Stimulated activated CD8-positive, alpha-beta memory T cell treated with anti-CD3 and anti-CD28 coated beads, Interleukin-7, amount 100 ng/mL, for 48 hours (primary cell): ENCODE results near the gene GLG1.
"Not testable (repeated sequence)": the region's sequence is repeated elsewhere in the genome, so short reads cannot be mapped to it uniquely, and the experiment has no call there.

Experiments
- DNase-seq, 2 donors: peaks; one replicate each; pipeline ENCODE4 v3.0.0-alpha.2; 2020; ENCODE audit warnings: low read depth in 1 of 2; ENCODE audit errors: extremely low read depth in 1 of 2

The GLG1 gene

GRCh38 chr16:74542911-74543578, 63.9 kb downstream of the GLG1 start:
- not testable (repeated sequence) for DNase-seq

DNA sequence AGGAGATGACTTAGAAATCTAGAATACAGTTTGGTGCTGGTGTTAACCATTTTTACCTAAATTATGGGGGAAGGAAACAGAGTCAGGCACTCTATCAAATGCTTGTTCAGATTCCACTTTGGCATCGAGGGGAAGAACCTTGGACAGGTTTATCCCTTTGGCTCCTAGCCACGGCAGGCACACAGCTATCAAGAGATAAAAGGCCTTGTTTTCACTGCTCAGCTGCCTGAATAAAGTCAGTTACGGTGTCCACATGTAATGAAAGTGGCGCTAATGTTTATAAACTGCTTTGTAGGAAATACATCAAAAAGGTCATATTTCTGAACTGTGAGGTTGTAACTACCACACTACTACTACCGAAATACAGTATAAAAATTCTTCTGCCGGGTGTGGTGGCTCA, 66.3 kb downstream of the GLG1 start:
- not testable (repeated sequence) for DNase-seq

DNA sequence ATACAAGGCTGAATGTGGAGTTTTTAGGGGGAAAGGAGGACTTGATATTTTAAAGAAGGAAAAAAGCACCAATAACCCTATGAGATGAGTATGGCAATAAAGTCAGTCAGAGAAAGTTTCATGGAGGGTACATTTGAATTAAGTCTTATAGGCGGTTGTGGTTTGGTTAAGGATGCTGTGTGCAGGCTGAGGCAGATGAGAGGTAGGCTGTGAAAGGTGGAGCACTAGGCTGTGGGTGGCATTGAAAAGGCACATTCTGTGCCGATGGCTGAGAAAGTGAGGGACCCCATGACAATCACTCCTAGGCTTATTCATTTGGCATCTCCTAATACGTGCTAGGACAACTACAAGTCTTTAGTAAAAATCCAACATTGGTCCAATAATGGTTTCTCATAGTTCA, 68.1 kb downstream of the GLG1 start:
- not testable (repeated sequence) for DNase-seq

DNA sequence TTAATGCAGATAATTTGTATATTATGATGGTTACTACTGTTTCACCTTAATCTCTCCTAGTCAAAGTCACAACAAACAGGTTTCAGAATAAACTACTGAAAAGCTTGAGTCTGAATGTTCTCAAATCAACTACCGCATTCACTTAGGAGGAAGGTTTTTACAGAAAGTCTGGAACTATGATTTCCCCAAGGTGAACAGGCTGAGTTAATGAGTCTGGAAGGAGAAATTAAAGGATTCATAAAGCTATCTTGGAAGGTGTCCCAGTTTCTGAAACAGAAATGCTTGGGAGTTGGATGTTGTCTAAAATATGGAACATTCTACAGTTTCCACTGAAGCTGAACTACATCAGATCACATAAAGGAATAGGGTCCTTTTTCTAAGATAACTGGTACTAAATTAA, 69.2 kb downstream of the GLG1 start:
- DNase-seq, result not testable (repeated sequence)

GRCh38 chr16:74534650-74535049, 72.3 kb downstream of the GLG1 start:
- not testable (repeated sequence) for DNase-seq

DNA sequence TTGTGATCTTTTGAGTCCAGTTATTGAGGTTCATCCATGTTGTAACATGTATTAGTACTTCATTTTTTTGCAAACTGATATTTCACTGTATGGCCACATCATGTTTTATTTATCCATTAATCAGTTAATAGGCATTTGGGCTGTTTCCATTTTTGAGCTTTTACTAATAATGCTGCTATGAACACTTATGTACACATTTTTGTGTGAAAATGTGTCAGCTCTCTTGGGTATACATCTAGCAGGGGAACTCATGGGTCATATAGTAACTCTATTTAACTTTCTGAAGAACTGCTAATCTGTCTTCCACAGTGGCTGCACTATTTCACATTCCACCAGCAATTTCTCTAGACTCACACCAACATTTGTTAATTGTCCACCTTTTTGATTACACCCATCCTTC, 82.0 kb downstream of the GLG1 start:
- DNase-seq, result no peak

DNA sequence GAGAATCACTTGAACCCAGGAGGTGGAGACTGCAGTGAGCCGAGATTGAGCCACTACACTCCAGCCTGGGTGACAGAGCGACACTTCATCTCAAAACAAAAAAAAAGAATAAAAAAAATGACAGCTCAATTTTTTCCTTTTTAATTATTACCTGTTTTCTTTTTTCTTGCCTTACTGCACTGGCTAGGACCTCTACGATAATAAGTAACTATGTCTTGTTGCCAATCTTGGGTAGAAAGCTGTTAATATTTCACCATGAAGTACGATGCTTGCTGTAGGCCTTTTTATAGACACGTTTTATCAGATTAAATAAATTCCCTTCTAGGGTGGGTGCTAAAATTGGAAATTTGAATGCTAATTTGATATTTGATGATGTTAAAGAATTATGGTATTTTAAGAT, 82.8 kb downstream of the GLG1 start:
- DNase-seq, result no peak

- not testable (repeated sequence) for DNase-seq
These were observed 83.2 kb downstream of the GLG1 start for GRCh38 chr16:74523706-74524105.

DNA sequence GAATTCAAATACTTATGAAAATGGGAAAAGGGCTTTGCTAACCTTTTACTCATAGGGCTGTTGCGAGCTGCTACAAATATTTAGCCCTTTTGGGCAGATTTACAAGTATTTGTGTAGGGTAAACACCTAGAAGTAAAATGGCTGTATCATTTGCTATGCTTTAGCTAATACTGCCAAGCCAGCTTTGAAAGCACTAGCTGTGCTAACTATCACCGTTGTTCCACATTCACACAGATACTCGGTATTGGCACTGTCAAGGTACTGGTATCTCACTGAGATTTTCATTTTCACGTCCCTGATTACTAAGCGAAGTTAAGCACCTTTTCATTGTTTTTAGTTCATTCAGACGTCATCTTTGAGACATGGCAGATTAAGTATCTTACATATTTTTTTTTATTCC, 84.8 kb downstream of the GLG1 start:
- no peak for DNase-seq

GRCh38 chr16:74521691-74522090, 85.2 kb downstream of the GLG1 start:
- DNase-seq, result no peak

- not testable (repeated sequence) for DNase-seq
These were observed 88.0 kb downstream of the GLG1 start for GRCh38 chr16:74518934-74519333.

DNA sequence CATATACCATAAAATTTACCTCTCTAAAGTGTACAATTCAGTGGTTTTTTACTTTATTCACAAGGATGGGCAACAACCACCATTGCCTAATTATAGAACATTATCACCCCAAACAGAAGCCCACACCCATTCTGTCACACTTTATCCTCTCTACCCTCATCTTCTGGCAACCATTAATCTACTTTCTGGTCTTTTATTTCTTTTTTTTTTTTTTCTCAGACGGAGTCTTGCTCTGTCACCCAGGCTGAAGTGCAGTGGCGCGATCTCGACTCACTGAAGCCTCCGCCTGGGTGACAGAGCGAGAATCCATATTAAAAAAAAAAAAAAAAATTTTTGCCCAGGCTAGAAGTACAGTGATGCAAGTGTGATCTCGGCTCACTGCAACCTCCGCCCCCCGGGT, 95.0 kb downstream of the GLG1 start:
- DNase-seq, result no peak

DNA sequence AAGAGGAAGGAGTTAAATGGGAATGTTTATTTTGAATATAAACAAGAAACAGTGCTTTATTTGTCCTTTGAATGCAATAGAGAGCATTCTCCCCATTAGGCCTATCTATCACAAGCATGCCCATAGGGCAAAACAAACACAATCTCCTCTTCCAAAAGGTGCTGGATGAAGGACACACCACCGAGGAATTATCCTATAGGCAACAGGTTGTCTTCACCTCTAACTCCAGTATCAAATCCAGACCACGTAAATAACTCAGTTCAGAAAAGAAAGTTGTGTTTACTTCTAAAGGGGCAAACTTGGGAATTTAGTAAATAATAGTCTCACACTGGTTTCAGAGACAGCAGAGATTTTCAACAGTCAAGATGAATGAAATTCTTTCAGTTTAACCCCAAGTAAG, 101.9 kb downstream of the GLG1 start:
- DNase-seq, result no peak

DNA sequence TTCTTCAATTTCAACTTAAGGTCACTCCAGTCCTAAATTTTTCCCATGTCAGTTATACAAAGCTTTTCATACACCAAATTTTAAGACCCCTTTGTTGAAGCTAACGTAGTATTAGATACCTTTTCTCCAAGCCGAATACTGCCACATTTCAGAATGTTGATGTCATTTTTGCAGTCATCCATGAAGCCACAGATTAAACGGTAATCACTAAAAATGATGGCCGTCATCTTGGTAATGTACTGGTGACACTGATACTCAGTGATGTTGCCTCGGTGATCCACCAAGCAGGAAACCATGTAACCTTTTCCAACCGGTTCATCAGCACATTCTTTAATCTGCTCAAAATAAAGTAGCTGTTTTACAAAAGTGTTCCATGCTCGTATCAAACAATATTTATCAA, 103.5 kb downstream of the GLG1 start:
- no peak for DNase-seq

GRCh38 chr16:74501484-74502478, 105.1 kb downstream of the GLG1 start:
- no peak for DNase-seq

DNA sequence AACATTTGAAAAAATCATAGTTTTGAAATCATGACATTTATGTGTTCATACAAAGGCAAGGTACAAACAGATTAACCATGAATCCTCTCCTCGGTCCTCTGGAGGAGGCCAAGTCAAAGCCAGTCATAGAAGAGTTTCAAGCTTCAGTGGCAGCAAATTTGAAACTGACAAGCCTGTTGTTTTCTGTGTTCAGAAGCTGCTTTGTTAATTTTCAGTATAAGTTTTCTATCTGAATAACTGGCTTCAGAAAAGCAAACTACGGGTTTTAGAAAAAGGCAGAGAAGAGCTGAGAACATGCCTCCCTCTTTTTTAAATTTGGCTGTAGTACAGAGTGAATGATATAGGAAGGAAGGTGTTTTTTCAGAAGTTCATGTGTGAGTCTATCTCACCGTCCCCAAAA, 106.0 kb downstream of the GLG1 start:
- no peak for DNase-seq

- DNase-seq, result no peak
These were observed 107.8 kb downstream of the GLG1 start for GRCh38 chr16:74499114-74499513.

GRCh38 chr16:74497761-74498160, 109.2 kb downstream of the GLG1 start:
- DNase-seq, result no peak

DNA sequence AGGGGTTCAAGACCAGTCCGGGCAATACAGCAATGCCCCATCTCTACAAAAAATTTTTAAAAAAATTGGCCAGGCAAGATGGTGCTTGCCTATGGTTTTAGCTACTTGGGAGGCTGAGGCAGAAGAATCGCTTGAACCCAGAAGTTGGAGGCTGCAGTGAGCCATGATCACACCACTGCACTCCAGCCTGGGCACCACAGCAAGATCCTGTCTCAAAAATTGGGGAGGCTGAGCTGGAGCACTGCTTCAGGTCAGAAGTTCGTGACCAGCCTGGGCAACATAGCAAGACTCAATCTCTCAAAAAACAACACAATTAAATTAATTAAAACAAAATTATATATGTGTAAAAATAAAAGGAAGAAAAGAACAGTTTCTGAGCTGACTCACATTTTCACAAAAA, 110.9 kb downstream of the GLG1 start:
- DNase-seq, result no peak

- DNase-seq, result no peak
These were observed 113.9 kb downstream of the GLG1 start for GRCh38 chr16:74492976-74493375.

- DNase-seq, result no peak
These were observed 119.0 kb downstream of the GLG1 start for GRCh38 chr16:74487634-74488495.
